ENCODE results near the gene GLCE. TPM values are rescaled to one million over a fixed set of nuclear protein-coding genes. Genes with fewer than 3 reads are reported as not detected.
A peak's percentile ranks its signal among the peaks of the same experiment; 100 is the strongest.

Gene GLCE
- total RNA-seq, 1 experiment from 2014 or later = 6.4 TPM

- DNase-seq = peak; percentile 67
- H3K4me2 ChIP-seq (ENCODE audit: low read depth, low read length, poor library complexity, severe bottlenecking) = no peak overlapping the region
- H3K9me2 ChIP-seq (replicated peaks; ENCODE audit: insufficient read depth, low read length) = no peaks in the 10 kb centered on the region
- H3K4me3 ChIP-seq (ENCODE audit: low read length) = no peak overlapping the region
- no peaks in the 10 kb centered on the region for H3K4me1 ChIP-seq (ENCODE audit: low read length)
- no peak overlapping the region for H3K9ac ChIP-seq (ENCODE audit: low read length)
- H4K20me1 ChIP-seq (ENCODE audit: insufficient read depth, low read depth, low read length) = no peaks in the 10 kb centered on the region
- no peaks in the 10 kb centered on the region for H3K36me3 ChIP-seq (ENCODE audit: insufficient read depth, low read length)
- H3K27me3 ChIP-seq (ENCODE audit: low read length) = no peaks in the 10 kb centered on the region
- H3K9me3 ChIP-seq (ENCODE audit: low read length) = no peaks in the 10 kb centered on the region
- H3K79me2 ChIP-seq (ENCODE audit: low read length) = no peaks in the 10 kb centered on the region
- no peak overlapping the region for H3K27ac ChIP-seq (ENCODE audit: low read length)
- H2AFZ ChIP-seq (ENCODE audit: low read length) = no peak overlapping the region
Measured at GRCh38 chr15:69265347-69265955, 105.0 kb downstream of the GLCE start.

GRCh38 chr15:69271217-69271616 lies 110.8 kb downstream of the GLCE start:
- Histone ChIP-seq H3K9me2 (replicated peaks; ENCODE audit: insufficient read depth, low read length) (no peaks in the 10 kb centered on the region), H3K4me1 (ENCODE audit: low read length) (no peaks in the 10 kb centered on the region), H3K27me3 (ENCODE audit: low read length) (no peaks in the 10 kb centered on the region), H2AFZ (ENCODE audit: low read length) (no peak overlapping the region), H3K27ac (ENCODE audit: low read length) (no peak overlapping the region), H4K20me1 (ENCODE audit: insufficient read depth, low read depth, low read length) (no peaks in the 10 kb centered on the region), H3K4me2 (ENCODE audit: low read depth, low read length, poor library complexity, severe bottlenecking) (no peak overlapping the region), H3K4me3 (ENCODE audit: low read length) (no peak overlapping the region), H3K36me3 (ENCODE audit: insufficient read depth, low read length) (no peaks in the 10 kb centered on the region), H3K79me2 (ENCODE audit: low read length) (no peaks in the 10 kb centered on the region), H3K9ac (ENCODE audit: low read length) (no peak overlapping the region), H3K9me3 (ENCODE audit: low read length) (no peaks in the 10 kb centered on the region)
- DNase-seq = no peak

GRCh38 chr15:69272139-69272538 lies 111.7 kb downstream of the GLCE start:
- H3K79me2 ChIP-seq (ENCODE audit: low read length) = no peaks in the 10 kb centered on the region
- H3K4me3 ChIP-seq (ENCODE audit: low read length) = no peak overlapping the region
- H3K4me2 ChIP-seq (ENCODE audit: low read depth, low read length, poor library complexity, severe bottlenecking) = no peak overlapping the region
- no peaks in the 10 kb centered on the region for H3K9me2 ChIP-seq (replicated peaks; ENCODE audit: insufficient read depth, low read length)
- H3K9me3 ChIP-seq (ENCODE audit: low read length) = no peaks in the 10 kb centered on the region
- DNase-seq = no peak
- H4K20me1 ChIP-seq (ENCODE audit: insufficient read depth, low read depth, low read length) = no peaks in the 10 kb centered on the region
- no peaks in the 10 kb centered on the region for H3K36me3 ChIP-seq (ENCODE audit: insufficient read depth, low read length)
- no peaks in the 10 kb centered on the region for H3K4me1 ChIP-seq (ENCODE audit: low read length)
- H3K9ac ChIP-seq (ENCODE audit: low read length) = no peak overlapping the region
- no peak overlapping the region for H2AFZ ChIP-seq (ENCODE audit: low read length)
- H3K27me3 ChIP-seq (ENCODE audit: low read length) = no peaks in the 10 kb centered on the region
- no peak overlapping the region for H3K27ac ChIP-seq (ENCODE audit: low read length)

- Histone ChIP-seq H3K4me3 (ENCODE audit: low read length) (no peak overlapping the region), H3K4me2 (ENCODE audit: low read depth, low read length, poor library complexity, severe bottlenecking) (no peak overlapping the region), H2AFZ (ENCODE audit: low read length) (no peak overlapping the region), H4K20me1 (ENCODE audit: insufficient read depth, low read depth, low read length) (no peaks in the 10 kb centered on the region), H3K27me3 (ENCODE audit: low read length) (no peaks in the 10 kb centered on the region), H3K9ac (ENCODE audit: low read length) (no peak overlapping the region), H3K27ac (ENCODE audit: low read length) (no peak overlapping the region), H3K36me3 (ENCODE audit: insufficient read depth, low read length) (no peaks in the 10 kb centered on the region), H3K79me2 (ENCODE audit: low read length) (no peaks in the 10 kb centered on the region), H3K4me1 (ENCODE audit: low read length) (no peaks in the 10 kb centered on the region), H3K9me2 (replicated peaks; ENCODE audit: insufficient read depth, low read length) (no peaks in the 10 kb centered on the region), H3K9me3 (ENCODE audit: low read length) (no peaks in the 10 kb centered on the region)
- DNase-seq = no peak
Measured at GRCh38 chr15:69272891-69273290, 112.5 kb downstream of the GLCE start.

- H4K20me1 ChIP-seq (ENCODE audit: insufficient read depth, low read depth, low read length) = no peaks in the 10 kb centered on the region
- no peaks in the 10 kb centered on the region for H3K36me3 ChIP-seq (ENCODE audit: insufficient read depth, low read length)
- H3K9me3 ChIP-seq (ENCODE audit: low read length) = no peaks in the 10 kb centered on the region
- H3K9ac ChIP-seq (ENCODE audit: low read length) = no peak overlapping the region
- no peak for DNase-seq
- no peak overlapping the region for H3K4me3 ChIP-seq (ENCODE audit: low read length)
- no peak overlapping the region for H3K27ac ChIP-seq (ENCODE audit: low read length)
- no peaks in the 10 kb centered on the region for H3K4me1 ChIP-seq (ENCODE audit: low read length)
- no peak overlapping the region for H2AFZ ChIP-seq (ENCODE audit: low read length)
- no peaks in the 10 kb centered on the region for H3K9me2 ChIP-seq (replicated peaks; ENCODE audit: insufficient read depth, low read length)
- no peak overlapping the region for H3K4me2 ChIP-seq (ENCODE audit: low read depth, low read length, poor library complexity, severe bottlenecking)
- H3K79me2 ChIP-seq (ENCODE audit: low read length) = no peaks in the 10 kb centered on the region
- H3K27me3 ChIP-seq (ENCODE audit: low read length) = no peaks in the 10 kb centered on the region
Measured at GRCh38 chr15:69275074-69275670, 114.7 kb downstream of the GLCE start.

- no peaks in the 10 kb centered on the region for H3K27me3 ChIP-seq (ENCODE audit: low read length)
- DNase-seq = no peak
- H3K9me2 ChIP-seq (replicated peaks; ENCODE audit: insufficient read depth, low read length) = no peaks in the 10 kb centered on the region
- H3K4me1 ChIP-seq (ENCODE audit: low read length) = no peaks in the 10 kb centered on the region
- no peaks in the 10 kb centered on the region for H4K20me1 ChIP-seq (ENCODE audit: insufficient read depth, low read depth, low read length)
- H2AFZ ChIP-seq (ENCODE audit: low read length) = no peak overlapping the region
- H3K4me2 ChIP-seq (ENCODE audit: low read depth, low read length, poor library complexity, severe bottlenecking) = no peak overlapping the region
- H3K27ac ChIP-seq (ENCODE audit: low read length) = no peak overlapping the region
- H3K79me2 ChIP-seq (ENCODE audit: low read length) = no peaks in the 10 kb centered on the region
- H3K4me3 ChIP-seq (ENCODE audit: low read length) = no peak overlapping the region
- no peaks in the 10 kb centered on the region for H3K9me3 ChIP-seq (ENCODE audit: low read length)
- no peak overlapping the region for H3K9ac ChIP-seq (ENCODE audit: low read length)
- H3K36me3 ChIP-seq (ENCODE audit: insufficient read depth, low read length) = no peaks in the 10 kb centered on the region
Measured at GRCh38 chr15:69275933-69276560, 115.6 kb downstream of the GLCE start.

- no peaks in the 10 kb centered on the region for H3K27me3 ChIP-seq (ENCODE audit: low read length)
- no peaks in the 10 kb centered on the region for H3K4me1 ChIP-seq (ENCODE audit: low read length)
- no peak overlapping the region for H3K27ac ChIP-seq (ENCODE audit: low read length)
- H2AFZ ChIP-seq (ENCODE audit: low read length) = no peak overlapping the region
- no peak overlapping the region for H3K9ac ChIP-seq (ENCODE audit: low read length)
- no peak overlapping the region for H3K4me3 ChIP-seq (ENCODE audit: low read length)
- no peak overlapping the region for H3K4me2 ChIP-seq (ENCODE audit: low read depth, low read length, poor library complexity, severe bottlenecking)
- no peaks in the 10 kb centered on the region for H3K36me3 ChIP-seq (ENCODE audit: insufficient read depth, low read length)
- no peaks in the 10 kb centered on the region for H3K9me3 ChIP-seq (ENCODE audit: low read length)
- no peaks in the 10 kb centered on the region for H4K20me1 ChIP-seq (ENCODE audit: insufficient read depth, low read depth, low read length)
- H3K9me2 ChIP-seq (replicated peaks; ENCODE audit: insufficient read depth, low read length) = no peaks in the 10 kb centered on the region
- no peak for DNase-seq
- H3K79me2 ChIP-seq (ENCODE audit: low read length) = no peaks in the 10 kb centered on the region
Measured at GRCh38 chr15:69277316-69277715, 116.9 kb downstream of the GLCE start.

- no peaks in the 10 kb centered on the region for H3K9me2 ChIP-seq (replicated peaks; ENCODE audit: insufficient read depth, low read length)
- H3K9ac ChIP-seq (ENCODE audit: low read length) = no peak overlapping the region
- H3K27me3 ChIP-seq (ENCODE audit: low read length) = no peaks in the 10 kb centered on the region
- DNase-seq = no peak
- no peaks in the 10 kb centered on the region for H3K9me3 ChIP-seq (ENCODE audit: low read length)
- H3K4me3 ChIP-seq (ENCODE audit: low read length) = no peak overlapping the region
- no peaks in the 10 kb centered on the region for H4K20me1 ChIP-seq (ENCODE audit: insufficient read depth, low read depth, low read length)
- no peak overlapping the region for H3K4me2 ChIP-seq (ENCODE audit: low read depth, low read length, poor library complexity, severe bottlenecking)
- no peak overlapping the region for H3K27ac ChIP-seq (ENCODE audit: low read length)
- no peaks in the 10 kb centered on the region for H3K4me1 ChIP-seq (ENCODE audit: low read length)
- no peak overlapping the region for H2AFZ ChIP-seq (ENCODE audit: low read length)
- no peaks in the 10 kb centered on the region for H3K36me3 ChIP-seq (ENCODE audit: insufficient read depth, low read length)
- H3K79me2 ChIP-seq (ENCODE audit: low read length) = no peaks in the 10 kb centered on the region
Measured at GRCh38 chr15:69279636-69280035, 119.2 kb downstream of the GLCE start.

Data from Karpas-422 (cell line).